Common myeloid progenitor, CD34-positive (primary cell): ENCODE results near the gene EFNA4.

Experiments used
- CTCF ChIA-PET: fragments of 350-600 bp; sonication (Branson Sonifier 250); formaldehyde crosslinking; loops from one replicate; lab custom pipeline; 2021; ENCODE audit warnings: antibody characterized with exemption; lab: Charles Lee
- POLR2A ChIA-PET: fragments of 350-600 bp; sonication (Branson Sonifier 250); formaldehyde crosslinking; loops from one replicate; lab custom pipeline; 2021; ENCODE audit warnings: antibody characterized with exemption; lab: Charles Lee
- DNase-seq, 3 donors: peaks; one replicate each; pipeline versions ENCODE4 v3.0.0 to v3.0.0-alpha.2; 2013
- H3K27ac ChIP-seq, 2 experiments: 1 replicate in 1 of 2; 2 replicates in 1 of 2; pipeline ENCODE4 v1.7.0; 2013; ENCODE audit warnings: inconsistent platforms in 2 of 2, low read length in 2 of 2, mild to moderate bottlenecking in 2 of 2, low read depth in 1 of 2, moderate library complexity in 1 of 2; ENCODE audit not compliant: severe bottlenecking in 2 of 2, insufficient read depth in 1 of 2, poor library complexity in 1 of 2
- H3K27me3 ChIP-seq, 5 experiments: replicated peaks in 2 of 5; 1 replicate in 3 of 5; 2 replicates in 2 of 5; pipeline versions ENCODE4 v1.6.1 to v1.7.0; 2013; ENCODE audit warnings: low read length in 4 of 5, mild to moderate bottlenecking in 2 of 5, moderate library complexity in 2 of 5, inconsistent platforms in 1 of 5; ENCODE audit not compliant: insufficient read depth in 5 of 5, control insufficient read depth in 4 of 5
- H3K36me3 ChIP-seq, 4 experiments: 1 replicate in 2 of 4; 2 replicates in 2 of 4; pipeline versions ENCODE4 v1.6.1 to v1.7.0; 2013; ENCODE audit warnings: low read length in 3 of 4, control low read depth in 1 of 4, mild to moderate bottlenecking in 1 of 4; ENCODE audit not compliant: control insufficient read depth in 4 of 4, insufficient read depth in 4 of 4
- H3K4me1 ChIP-seq, 4 experiments: 1 replicate in 3 of 4; 2 replicates in 1 of 4; pipeline versions ENCODE4 v1.6.1 to v1.7.1; 2013; ENCODE audit warnings: low read length in 3 of 4, mild to moderate bottlenecking in 3 of 4, control low read depth in 1 of 4, inconsistent platforms in 1 of 4, moderate library complexity in 1 of 4; ENCODE audit not compliant: control insufficient read depth in 4 of 4, insufficient read depth in 4 of 4; ENCODE audit errors: control extremely low read depth in 1 of 4
- H3K4me3 ChIP-seq, 7 experiments: 1 replicate in 4 of 7; 2 replicates in 3 of 7; pipeline versions ENCODE4 v1.5.1 to v1.7.0; 2013; ENCODE audit warnings: mild to moderate bottlenecking in 7 of 7, low read length in 6 of 7, moderate library complexity in 6 of 7, inconsistent platforms in 2 of 7, low read depth in 2 of 7, control low read depth in 1 of 7; ENCODE audit not compliant: insufficient read depth in 4 of 7, control insufficient read depth in 1 of 7; ENCODE audit errors: extremely low read depth in 1 of 7
- H3K9me3 ChIP-seq, 5 experiments: 1 replicate in 4 of 5; 2 replicates in 1 of 5; pipeline versions ENCODE4 v1.6.1 to v1.7.1; 2013; ENCODE audit warnings: low read length in 4 of 5, mild to moderate bottlenecking in 2 of 5, inconsistent platforms in 1 of 5, low read depth in 1 of 5, moderate library complexity in 1 of 5; ENCODE audit not compliant: control insufficient read depth in 4 of 5, insufficient read depth in 2 of 5; ENCODE audit errors: control extremely low read depth in 1 of 5
- WGBS: methylation state at CpG from one replicate; pipeline ENCODE4 v1.1.5; 2013; ENCODE audit not compliant: insufficient coverage; 5-methylcytosine and 5-hydroxymethylcytosine counted together

EFNA4 gene

DNA sequence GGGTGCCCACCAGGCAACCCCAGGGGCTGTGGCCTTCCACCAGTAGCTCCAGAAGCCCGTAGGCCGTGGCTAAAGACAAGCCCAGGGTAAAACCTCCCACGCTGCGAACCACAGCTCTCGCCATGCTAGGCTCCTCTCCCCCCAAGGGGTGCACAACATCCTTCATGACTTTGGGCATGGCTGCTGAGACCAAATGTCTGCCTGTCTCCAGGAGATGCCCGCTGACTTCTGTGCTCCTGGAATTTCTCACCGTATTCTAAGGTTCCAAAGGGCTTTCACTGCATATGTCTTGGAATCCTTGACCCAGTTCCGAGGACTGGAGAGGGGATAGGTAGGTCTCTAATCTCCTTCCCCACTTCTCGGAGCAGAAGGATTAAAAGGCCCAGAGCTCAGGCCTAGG, 30.0 kb upstream of the EFNA4 start, which contains the start of the genes DCST1 and DCST2:
TSS of gene DCST1 (plus strand) at position 301 of the 400 bp plus-strand sequence. CDS start 213 bp downstream, outside the sequence.
TSS of gene DCST2 (minus strand) at position 258 of the 400 bp plus-strand sequence. CDS start at position 178, 80 bp downstream.
- H3K27ac ChIP-seq = no peak within 1 kb of the TSS
- 98% methylated on average over 9 of the region's 9 CpGs for WGBS
- H3K27me3 ChIP-seq = no peaks in the 10 kb centered on the region
- ChIA-PET POLR2A (no interaction called here), CTCF (interaction anchor here (0.6 to 4.6 kb wide), 7 partner anchors 9 to 330 kb away, joined by 3 to 20 read pairs (median 5); partner anchors contain the start of gene ADAM15)
- peaks cover 0 to 21% (median 4%) of the 10 kb centered on the region in 4 experiments for H3K4me1 ChIP-seq
- no peaks in the 10 kb centered on the region for H3K36me3 ChIP-seq
- no peak within 1 kb of the TSS for H3K4me3 ChIP-seq
- no peaks in the 10 kb centered on the region for H3K9me3 ChIP-seq
- DNase-seq = no peak

DNA sequence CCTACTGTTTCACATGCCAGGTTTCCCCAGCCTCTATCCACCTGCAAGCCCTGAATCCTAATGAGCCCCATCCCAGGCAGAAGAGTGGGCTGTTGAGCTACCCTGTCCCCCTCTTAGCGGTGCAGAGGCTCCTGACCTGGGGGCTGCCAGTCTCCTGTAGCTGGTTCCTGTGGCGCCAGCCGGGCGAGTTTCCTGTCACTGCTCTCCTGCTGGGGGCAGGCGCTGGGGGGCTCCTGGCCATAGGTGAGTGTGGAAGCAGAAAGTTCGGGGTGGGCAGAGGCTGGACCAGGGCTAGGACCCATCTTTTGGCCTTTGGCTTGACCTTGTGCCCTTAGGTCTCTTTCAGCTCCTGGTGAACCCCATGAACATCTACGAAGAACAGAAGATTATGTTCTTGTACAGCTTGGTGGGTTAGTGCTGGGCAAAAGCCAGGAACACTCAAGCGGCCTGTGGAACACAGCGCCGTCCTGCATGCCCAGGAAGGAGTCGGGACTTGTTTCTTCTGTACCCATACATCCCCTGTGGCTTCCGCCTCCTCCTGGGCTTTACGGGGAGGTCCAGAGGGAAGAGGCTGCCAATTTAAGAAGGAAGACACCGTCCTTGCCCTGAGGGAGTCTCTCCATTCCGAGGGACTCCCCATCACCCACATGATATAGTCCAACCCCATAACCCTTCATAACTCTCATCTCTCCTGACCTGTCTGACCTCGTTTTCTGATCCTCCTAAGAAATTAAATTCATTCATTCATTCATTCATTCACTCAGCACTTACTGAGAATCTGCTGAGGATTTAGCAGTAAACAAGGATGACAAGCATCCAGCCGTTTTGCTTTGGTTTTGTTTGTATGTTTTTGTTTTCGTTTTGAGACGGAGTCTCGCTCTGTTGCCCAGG, 29.0 kb upstream of the EFNA4 start:
- H3K36me3 ChIP-seq = no peaks in the 10 kb centered on the region
- 85% methylated on average over 12 of the region's 20 CpGs for WGBS
- H3K4me1 ChIP-seq = peaks cover 5 to 31% (median 14%) of the 10 kb centered on the region in 4 experiments
- DNase-seq = no peak
- POLR2A ChIA-PET = no interaction called here
- H3K9me3 ChIP-seq = no peaks in the 10 kb centered on the region
- no peak overlapping the region for H3K4me3 ChIP-seq
- no peak overlapping the region for H3K27ac ChIP-seq
- CTCF ChIA-PET = interaction anchor here (0.6 to 4.6 kb wide), 7 partner anchors 9 to 331 kb away, joined by 3 to 20 read pairs (median 4); no protein-coding TSS in a partner anchor
- no peaks in the 10 kb centered on the region for H3K27me3 ChIP-seq

DNA sequence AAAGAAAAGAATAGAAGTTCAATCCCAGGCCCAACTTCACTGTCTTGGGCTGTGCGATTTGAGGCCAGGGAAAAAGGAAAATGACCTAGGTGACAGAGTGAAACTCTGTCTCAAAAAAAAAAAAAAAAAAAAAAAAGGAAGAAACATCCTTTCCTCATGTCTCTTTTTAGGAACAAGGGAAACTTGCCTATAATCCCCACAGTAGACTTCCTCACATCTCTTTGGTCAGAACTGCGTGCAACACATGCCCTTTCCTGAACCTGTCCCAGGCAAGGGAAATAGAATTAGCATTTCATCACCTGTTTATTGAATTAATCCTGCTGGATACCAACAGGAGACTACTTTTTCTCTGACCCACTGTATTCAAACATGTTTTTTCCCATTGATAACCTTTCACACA, 27.6 kb upstream of the EFNA4 start:
- H3K4me1 ChIP-seq = peaks cover 5 to 31% (median 14%) of the 10 kb centered on the region in 4 experiments
- POLR2A ChIA-PET = no interaction called here
- DNase-seq = no peak
- no peak overlapping the region for H3K27ac ChIP-seq
- no peaks in the 10 kb centered on the region for H3K36me3 ChIP-seq
- no peaks in the 10 kb centered on the region for H3K9me3 ChIP-seq
- no peaks in the 10 kb centered on the region for H3K27me3 ChIP-seq
- CTCF ChIA-PET = interaction anchor here (0.9 to 14.2 kb wide), 3 partner anchors 13 to 24 kb away, joined by 4 to 159 read pairs (median 20); no protein-coding TSS in a partner anchor
- no peak overlapping the region for H3K4me3 ChIP-seq
- 100% methylated on average over 1 of the region's 2 CpGs for WGBS

DNA sequence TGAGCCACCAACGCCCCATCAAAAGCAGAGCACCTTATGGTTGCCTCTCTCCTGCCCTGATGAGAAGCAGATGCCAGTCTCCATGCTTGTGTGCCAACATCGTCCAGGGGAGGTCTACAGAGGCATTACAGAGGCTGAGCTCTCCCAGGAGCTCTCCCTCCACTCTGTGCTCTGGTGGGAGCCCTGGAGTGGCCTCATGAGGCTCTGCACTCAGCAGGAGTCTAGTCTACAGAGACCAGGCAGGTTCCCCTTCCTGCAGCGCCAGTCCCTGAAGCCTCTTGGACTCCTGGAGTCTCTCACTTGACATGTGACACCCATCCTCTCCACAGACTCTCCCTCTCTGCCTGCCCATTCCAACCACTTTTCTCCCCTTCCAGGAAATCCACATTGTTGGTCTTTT, 26.5 kb upstream of the EFNA4 start:
- H3K27me3 ChIP-seq = no peaks in the 10 kb centered on the region
- H3K4me1 ChIP-seq = peaks cover 5 to 31% (median 14%) of the 10 kb centered on the region in 4 experiments
- no peak overlapping the region for H3K4me3 ChIP-seq
- DNase-seq = no peak
- CTCF ChIA-PET = interaction anchor here (0.8 to 19.3 kb wide), 3 partner anchors 8 to 24 kb away, joined by 4 to 368 read pairs (median 159); partner anchors contain the start of genes ADAM15 and EFNA4
- WGBS = 97% methylated on average over 3 of the region's 3 CpGs
- no peak overlapping the region for H3K27ac ChIP-seq
- H3K36me3 ChIP-seq = no peaks in the 10 kb centered on the region
- POLR2A ChIA-PET = no interaction called here
- no peaks in the 10 kb centered on the region for H3K9me3 ChIP-seq

DNA sequence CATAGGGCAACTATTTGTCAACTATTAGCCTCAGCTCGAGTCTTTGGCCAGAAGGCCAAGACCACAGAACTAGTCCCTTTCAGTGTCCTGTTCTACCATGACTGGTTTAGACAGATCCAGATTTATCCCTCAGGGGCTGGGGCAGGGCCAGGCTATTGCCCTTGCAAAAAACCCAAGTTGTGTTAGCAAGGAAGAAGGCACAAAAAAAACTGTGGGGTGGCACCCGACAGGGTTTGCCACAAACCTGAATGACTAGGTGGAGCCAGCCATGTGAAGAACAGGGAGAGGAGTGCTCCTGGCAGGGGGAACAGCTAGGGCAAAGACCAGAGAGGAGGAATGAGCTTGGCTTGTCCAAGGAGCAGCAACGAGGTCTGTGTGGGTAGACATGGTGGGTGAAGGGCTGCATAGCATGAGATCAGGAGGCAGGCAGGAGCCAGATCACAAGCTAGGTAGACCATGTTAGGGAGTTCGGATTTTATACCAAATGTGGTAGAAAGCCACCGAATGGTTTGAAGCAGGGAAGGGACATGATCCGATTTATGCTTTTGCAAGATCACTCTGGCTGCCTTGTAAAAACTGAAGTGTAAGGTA, 25.6 kb upstream of the EFNA4 start:
- H3K9me3 ChIP-seq = no peaks in the 10 kb centered on the region
- H3K27ac ChIP-seq = no peak overlapping the region
- no peaks in the 10 kb centered on the region for H3K27me3 ChIP-seq
- no peak for DNase-seq
- H3K36me3 ChIP-seq = no peaks in the 10 kb centered on the region
- no peak overlapping the region for H3K4me3 ChIP-seq
- 96% methylated on average over 6 of the region's 6 CpGs for WGBS
- ChIA-PET POLR2A (no interaction called here), CTCF (interaction anchor here (0.8 to 19.3 kb wide), 7 partner anchors 9 to 77 kb away, joined by 3 to 368 read pairs (median 4); partner anchors contain the start of genes ADAM15, EFNA4 and PYGO2)
- H3K4me1 ChIP-seq = peaks cover 5 to 33% (median 14%) of the 10 kb centered on the region in 4 experiments

DNA sequence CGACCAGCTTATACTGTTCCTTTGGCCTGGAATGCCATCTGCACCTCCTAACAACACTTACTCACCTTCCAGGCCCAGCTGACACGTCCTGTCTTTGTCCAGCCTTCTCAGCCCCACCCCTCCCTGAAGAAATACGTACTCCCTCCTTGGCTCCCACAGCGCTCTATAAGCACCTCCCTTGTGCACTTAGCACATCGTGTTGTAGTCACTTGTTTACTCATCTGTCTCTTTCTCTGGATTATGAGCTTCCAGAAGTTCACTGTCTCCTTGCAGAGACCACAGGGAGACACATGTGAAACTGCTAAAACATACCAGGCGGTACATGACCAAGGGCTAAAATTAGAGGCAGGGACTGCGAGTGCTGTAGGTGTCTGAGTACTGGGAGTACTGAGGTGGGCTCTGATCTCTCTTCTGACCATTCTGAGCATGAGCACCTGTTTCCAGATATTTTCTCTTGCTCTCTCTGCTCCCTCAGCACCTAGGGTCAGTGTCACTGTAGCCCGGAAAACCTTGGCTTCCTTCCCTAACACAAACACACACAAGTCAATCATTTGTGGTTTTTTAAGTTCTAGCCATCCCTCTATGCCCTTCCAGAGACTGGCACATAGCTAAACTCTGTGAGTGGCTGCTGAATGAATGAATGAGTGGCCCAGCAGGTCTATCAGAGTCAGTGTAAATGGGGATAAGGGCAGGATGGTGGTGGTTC, 24.8 kb upstream of the EFNA4 start:
- WGBS = 47% methylated on average over 6 of the region's 8 CpGs
- no peak overlapping the region for H3K27ac ChIP-seq
- ChIA-PET CTCF (interaction anchor here (0.7 to 19.3 kb wide), 10 partner anchors 9 to 83 kb away, joined by 3 to 368 read pairs (median 3); partner anchors contain the start of genes ADAM15, EFNA4, PBXIP1 and PYGO2), POLR2A (interaction anchor here (0.6 kb wide), 1 partner anchor 33 kb away, joined by 3 read pairs; no protein-coding TSS in a partner anchor)
- H3K27me3 ChIP-seq = no peaks in the 10 kb centered on the region
- no peaks in the 10 kb centered on the region for H3K9me3 ChIP-seq
- peaks cover 5 to 36% (median 14%) of the 10 kb centered on the region in 4 experiments for H3K4me1 ChIP-seq
- DNase-seq = peak in 1 of 3 donors; percentile 17
- H3K4me3 ChIP-seq = peak overlapping the region in 1 of 7 experiments; percentile 47
- H3K36me3 ChIP-seq = no peaks in the 10 kb centered on the region
